ENCODE measurements around the gene KCNG2. TPM values are rescaled to one million over a fixed set of nuclear protein-coding genes. Genes with fewer than 3 reads are reported as not detected.

KCNG2 gene
- total RNA-seq, 3 donors from 2014 or later (not counting 1 experiment from before 2014, with no cell fraction given) = not detected

- Histone ChIP-seq H3K9me3 (ENCODE audit: control insufficient read depth, insufficient read depth, low read length) (no peaks in the 10 kb centered on the region), H3K27me3 (ENCODE audit: control insufficient read depth, insufficient read depth, low read length) (peaks cover 10% of the 10 kb centered on the region), H3K27ac (ENCODE audit: low read length) (no peak overlapping the region), H3K4me1 (ENCODE audit: control insufficient read depth, insufficient read depth, low read length) (peaks cover 26% of the 10 kb centered on the region), H3K4me3 (ENCODE audit: low read length) (no peak overlapping the region), H3K36me3 (ENCODE audit: control insufficient read depth, insufficient read depth, low read length) (no peaks in the 10 kb centered on the region)
- H3K4me1 Mint-ChIP-seq = peaks cover 14 to 15% of the 10 kb centered on the region in 2 donors
- intact Hi-C loops (cut with micrococcal nuclease) = no loop called here
- no peaks in the 10 kb centered on the region for H3K36me3 Mint-ChIP-seq
- TF ChIP-seq CTCF (IDR thresholded peaks at IDR 0.05) = no peak
- ATAC-seq (peak in 1 of 3 donors; percentile 69), DNase-seq (no peak)
- no peaks in the 10 kb centered on the region for H3K9me3 Mint-ChIP-seq
- H3K27ac Mint-ChIP-seq = no peak overlapping the region
- H3K27me3 Mint-ChIP-seq (ENCODE audit: low read depth in 2 of 2) = peaks cover 41 to 53% of the 10 kb centered on the region in 2 donors
- no peak overlapping the region for H3K4me3 Mint-ChIP-seq
- WGBS (ENCODE audit: insufficient coverage) = 26% methylated on average over 3 of the region's 4 CpGs
Measured at GRCh38 chr18:79792988-79793355, 4.8 kb upstream of the KCNG2 start.

GRCh38 chr18:79794846-79795245, 2.9 kb upstream of the KCNG2 start:
- WGBS (ENCODE audit: insufficient coverage) = 87% methylated on average over 17 of the region's 17 CpGs
- peaks cover 38% of the 10 kb centered on the region for H3K4me1 ChIP-seq (ENCODE audit: control insufficient read depth, insufficient read depth, low read length)
- DNase-seq (no peak), ATAC-seq (no peak)
- H3K27me3 ChIP-seq (ENCODE audit: control insufficient read depth, insufficient read depth, low read length) = peaks cover 22% of the 10 kb centered on the region
- no peaks in the 10 kb centered on the region for H3K9me3 Mint-ChIP-seq
- no peaks in the 10 kb centered on the region for H3K36me3 Mint-ChIP-seq
- H3K9me3 ChIP-seq (ENCODE audit: control insufficient read depth, insufficient read depth, low read length) = no peaks in the 10 kb centered on the region
- TF ChIP-seq CTCF (IDR thresholded peaks at IDR 0.05) = no peak
- intact Hi-C loops (cut with micrococcal nuclease) = no loop called here
- H3K4me3 Mint-ChIP-seq = no peak overlapping the region
- H3K27me3 Mint-ChIP-seq (ENCODE audit: low read depth in 2 of 2) = peaks cover 49 to 60% of the 10 kb centered on the region in 2 donors
- H3K27ac ChIP-seq (ENCODE audit: low read length) = no peak overlapping the region
- H3K36me3 ChIP-seq (ENCODE audit: control insufficient read depth, insufficient read depth, low read length) = no peaks in the 10 kb centered on the region
- H3K4me1 Mint-ChIP-seq = peaks cover 14 to 20% of the 10 kb centered on the region in 2 donors
- no peak overlapping the region for H3K4me3 ChIP-seq (ENCODE audit: low read length)
- H3K27ac Mint-ChIP-seq = no peak overlapping the region

- Histone ChIP-seq H3K27ac (ENCODE audit: low read length) (no peak overlapping the region), H3K36me3 (ENCODE audit: control insufficient read depth, insufficient read depth, low read length) (no peaks in the 10 kb centered on the region), H3K27me3 (ENCODE audit: control insufficient read depth, insufficient read depth, low read length) (peaks cover 25% of the 10 kb centered on the region), H3K9me3 (ENCODE audit: control insufficient read depth, insufficient read depth, low read length) (no peaks in the 10 kb centered on the region), H3K4me1 (ENCODE audit: control insufficient read depth, insufficient read depth, low read length) (peaks cover 39% of the 10 kb centered on the region), H3K4me3 (ENCODE audit: low read length) (no peak overlapping the region)
- peaks cover 55 to 61% of the 10 kb centered on the region in 2 donors for H3K27me3 Mint-ChIP-seq (ENCODE audit: low read depth in 2 of 2)
- H3K36me3 Mint-ChIP-seq = no peaks in the 10 kb centered on the region
- ATAC-seq (no peak), DNase-seq (no peak)
- no peak overlapping the region for H3K4me3 Mint-ChIP-seq
- 93% methylated on average over 19 of the region's 19 CpGs for WGBS (ENCODE audit: insufficient coverage)
- intact Hi-C loops (cut with micrococcal nuclease) = no loop called here
- peaks cover 14 to 22% of the 10 kb centered on the region in 2 donors for H3K4me1 Mint-ChIP-seq
- no peak for TF ChIP-seq CTCF (IDR thresholded peaks at IDR 0.05)
- H3K9me3 Mint-ChIP-seq = no peaks in the 10 kb centered on the region
- no peak overlapping the region for H3K27ac Mint-ChIP-seq
Measured at GRCh38 chr18:79795446-79795845, 2.3 kb upstream of the KCNG2 start.

DNA sequence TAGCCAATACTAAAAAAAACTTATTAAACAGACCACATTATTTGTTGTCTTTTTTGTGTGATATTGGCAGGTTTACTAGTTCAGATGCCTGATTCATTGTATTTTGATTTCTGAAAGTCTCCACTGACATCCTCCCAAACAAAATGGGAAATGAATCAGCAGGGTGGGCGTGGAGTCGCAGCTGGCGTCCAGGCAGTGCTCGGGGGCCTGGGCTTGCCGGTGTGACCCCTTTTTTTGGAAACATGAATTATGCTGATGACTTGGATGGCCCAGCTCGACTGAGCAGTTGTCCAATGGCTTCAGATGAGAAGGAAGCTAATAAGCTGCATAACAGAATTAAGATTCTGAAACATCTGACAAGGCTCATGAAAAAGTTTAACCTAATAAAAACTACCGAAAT, 1.7 kb upstream of the KCNG2 start:
- no peak overlapping the region for H3K4me3 ChIP-seq (ENCODE audit: low read length)
- no peaks in the 10 kb centered on the region for H3K9me3 ChIP-seq (ENCODE audit: control insufficient read depth, insufficient read depth, low read length)
- H3K9me3 Mint-ChIP-seq = no peaks in the 10 kb centered on the region
- H3K27ac ChIP-seq (ENCODE audit: low read length) = no peak overlapping the region
- no peak for DNase-seq
- no peaks in the 10 kb centered on the region for H3K36me3 ChIP-seq (ENCODE audit: control insufficient read depth, insufficient read depth, low read length)
- no peak for ATAC-seq
- peaks cover 34% of the 10 kb centered on the region for H3K4me1 ChIP-seq (ENCODE audit: control insufficient read depth, insufficient read depth, low read length)
- H3K27ac Mint-ChIP-seq = no peak overlapping the region
- TF ChIP-seq CTCF (IDR thresholded peaks at IDR 0.05) = no peak
- peaks cover 13 to 22% of the 10 kb centered on the region in 2 donors for H3K4me1 Mint-ChIP-seq
- peaks cover 50 to 58% of the 10 kb centered on the region in 2 donors for H3K27me3 Mint-ChIP-seq (ENCODE audit: low read depth in 2 of 2)
- no peaks in the 10 kb centered on the region for H3K36me3 Mint-ChIP-seq
- intact Hi-C loops (cut with micrococcal nuclease) = no loop called here
- peaks cover 23% of the 10 kb centered on the region for H3K27me3 ChIP-seq (ENCODE audit: control insufficient read depth, insufficient read depth, low read length)
- no peak overlapping the region for H3K4me3 Mint-ChIP-seq
- 10% methylated on average over 6 of the region's 7 CpGs for WGBS (ENCODE audit: insufficient coverage)

Data from natural killer cell (primary cell).